ENCODE results near the gene TMOD2. TPM values are rescaled to one million over a fixed set of nuclear protein-coding genes. Genes with fewer than 3 reads are reported as not detected.

The TMOD2 gene
- total and polyA plus RNA-seq, 12 donors = 1.4 to 13.2 (median 7.0) TPM

DNA sequence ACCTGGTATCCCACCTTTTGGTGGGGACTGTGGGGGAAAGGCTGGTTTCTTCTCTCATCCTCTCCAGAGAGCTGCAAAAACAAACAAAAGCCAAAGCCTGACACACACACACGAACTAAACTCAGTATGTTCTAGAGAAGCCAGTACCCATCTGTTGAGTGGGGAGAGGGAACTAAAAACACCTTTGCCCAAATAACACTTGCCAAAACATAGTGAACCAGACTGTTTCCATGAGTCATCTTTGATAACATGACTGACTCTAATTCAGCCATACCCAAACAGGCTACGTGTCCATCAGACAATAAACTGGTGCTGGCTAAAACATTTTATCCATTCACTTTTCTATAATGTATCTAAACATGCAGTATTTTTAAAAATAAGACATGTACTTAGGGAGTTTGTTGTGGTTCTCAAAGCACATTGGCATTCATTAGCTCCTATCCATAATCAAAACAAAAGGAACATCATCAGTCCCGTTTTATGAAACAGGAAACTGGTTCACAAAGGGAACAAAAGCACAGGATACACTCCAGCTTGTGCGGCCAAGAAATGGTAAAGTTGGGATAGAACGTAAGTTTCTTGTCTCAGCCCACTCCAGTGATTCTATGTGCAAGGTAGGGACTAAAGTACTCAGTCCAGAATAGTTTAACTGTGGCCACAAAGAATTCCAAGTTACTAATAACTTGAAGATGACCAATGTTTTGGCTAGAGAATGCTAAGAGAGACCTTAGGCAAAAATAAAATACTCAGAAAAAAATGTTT is 30.0 kb upstream of the TMOD2 start:
- intact Hi-C loops (cut with DNase I) = no loop called here
- no peaks in the 10 kb centered on the region for H3K9me3 ChIP-seq (replicated peaks in 1 of 3)
- no peaks in the 10 kb centered on the region for H3K27me3 ChIP-seq
- H3K4me1 ChIP-seq (replicated peaks in 1 of 2) = peaks cover 0 to 33% of the 10 kb centered on the region in 2 donors
- peaks cover 0 to 8% of the 10 kb centered on the region in 2 donors for H3K36me3 ChIP-seq (replicated peaks in 1 of 2)
- no peak for DNase-seq
- peak overlapping the region in 1 of 5 donors; percentile 3 for H3K27ac ChIP-seq
- H3K4me3 ChIP-seq = no peak overlapping the region
- 74 to 81% (median 78%) methylated on average over 5 of the region's 5 CpGs for WGBS, 4 donors
- TF ChIP-seq POLR2A (IDR thresholded peaks at IDR 0.05) (no peak), CTCF (IDR thresholded peaks at IDR 0.05) (no peak)

DNA sequence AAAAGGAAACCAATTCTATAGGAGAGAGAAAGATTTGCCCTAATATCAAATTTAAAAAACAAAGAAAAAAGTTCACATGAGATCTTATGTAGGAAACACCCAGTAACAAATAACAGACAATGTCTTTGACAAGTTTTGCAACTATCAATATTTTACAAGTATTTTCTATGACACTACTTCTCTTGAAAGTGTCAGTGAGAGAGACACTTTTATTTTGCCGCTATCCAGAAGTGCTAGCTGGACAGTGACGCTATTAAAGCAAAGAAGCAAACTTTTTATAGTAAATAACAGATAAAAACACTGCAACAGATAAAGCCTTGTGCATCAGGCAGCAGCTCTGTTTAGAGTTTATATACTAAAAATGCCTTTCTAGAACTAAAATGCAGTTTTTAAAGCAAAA is 27.2 kb upstream of the TMOD2 start:
- no peak for DNase-seq
- H3K4me1 ChIP-seq (replicated peaks in 1 of 2) = peaks cover 10 to 50% of the 10 kb centered on the region in 2 donors
- H3K9me3 ChIP-seq (replicated peaks in 1 of 3) = no peaks in the 10 kb centered on the region
- H3K27ac ChIP-seq = no peak overlapping the region
- H3K36me3 ChIP-seq (replicated peaks in 1 of 2) = peaks cover 0 to 8% of the 10 kb centered on the region in 2 donors
- H3K27me3 ChIP-seq = no peaks in the 10 kb centered on the region
- intact Hi-C loops (cut with DNase I) = no loop called here
- 80 to 91% (median 87%) methylated on average over 2 of the region's 2 CpGs for WGBS, 4 donors
- H3K4me3 ChIP-seq = no peak overlapping the region
- TF ChIP-seq POLR2A (IDR thresholded peaks at IDR 0.05) (no peak), CTCF (IDR thresholded peaks at IDR 0.05) (no peak)

- H3K4me3 ChIP-seq = no peak overlapping the region
- no peaks in the 10 kb centered on the region for H3K27me3 ChIP-seq
- intact Hi-C loops (cut with DNase I) = no loop called here
- H3K27ac ChIP-seq = no peak overlapping the region
- DNase-seq = peak in 2 of 7 donors; percentile 25 to 28
- peaks cover 10 to 50% of the 10 kb centered on the region in 2 donors for H3K4me1 ChIP-seq (replicated peaks in 1 of 2)
- no peaks in the 10 kb centered on the region for H3K9me3 ChIP-seq (replicated peaks in 1 of 3)
- H3K36me3 ChIP-seq (replicated peaks in 1 of 2) = peaks cover 0 to 8% of the 10 kb centered on the region in 2 donors
- 40 to 64% (median 46%) methylated on average over 1 of the region's 1 CpG for WGBS, 4 donors
- TF ChIP-seq CTCF (IDR thresholded peaks at IDR 0.05) (no peak), POLR2A (IDR thresholded peaks at IDR 0.05) (no peak)
These were observed 26.7 kb upstream of the TMOD2 start for GRCh38 chr15:51724673-51725072.

GRCh38 chr15:51726302-51727073 is 24.9 kb upstream of the TMOD2 start:
- intact Hi-C loops (cut with DNase I) = no loop called here
- no peak overlapping the region for H3K4me3 ChIP-seq
- peaks cover 10 to 58% of the 10 kb centered on the region in 2 donors for H3K4me1 ChIP-seq (replicated peaks in 1 of 2)
- peaks cover 0 to 5% of the 10 kb centered on the region in 2 donors for H3K36me3 ChIP-seq (replicated peaks in 1 of 2)
- H3K27me3 ChIP-seq = no peaks in the 10 kb centered on the region
- H3K9me3 ChIP-seq (replicated peaks in 1 of 3) = no peaks in the 10 kb centered on the region
- WGBS, 4 donors = 22 to 35% (median 28%) methylated on average over 5 of the region's 5 CpGs
- DNase-seq = peak; percentile 62 to 88 (median 67)
- no peak for TF ChIP-seq CTCF (IDR thresholded peaks at IDR 0.05)
- TF ChIP-seq POLR2A (IDR thresholded peaks at IDR 0.05) = peak in 1 of 2 donors; percentile 44
- peak overlapping the region in 3 of 5 donors; percentile 18 to 64 (median 60) for H3K27ac ChIP-seq
